HG02798 (cell line): ENCODE data around the gene KLHL29.
"Not testable (repeated sequence)": the region's sequence is repeated elsewhere in the genome, so short reads cannot be mapped to it uniquely, and the experiment has no call there.

Experiments used
- ATAC-seq: cut with Tn5 transposase; IDR thresholded peaks from one replicate; pipeline ENCODE4 v1.9.1; 2021; ENCODE audit warnings: mild to moderate bottlenecking; ENCODE audit not compliant: unreplicated experiment, poor library complexity

KLHL29 gene

GRCh38 chr2:23711979-23712755, 327.2 kb downstream of the KLHL29 start:
- ATAC-seq: no peak

GRCh38 chr2:23712756-23713151, 327.8 kb downstream of the KLHL29 start:
- no peak for ATAC-seq

GRCh38 chr2:23713351-23713750, 328.4 kb downstream of the KLHL29 start:
- no peak for ATAC-seq

- no peak for ATAC-seq
Observed at GRCh38 chr2:23718931-23719700, 334.1 kb downstream of the KLHL29 start.

DNA sequence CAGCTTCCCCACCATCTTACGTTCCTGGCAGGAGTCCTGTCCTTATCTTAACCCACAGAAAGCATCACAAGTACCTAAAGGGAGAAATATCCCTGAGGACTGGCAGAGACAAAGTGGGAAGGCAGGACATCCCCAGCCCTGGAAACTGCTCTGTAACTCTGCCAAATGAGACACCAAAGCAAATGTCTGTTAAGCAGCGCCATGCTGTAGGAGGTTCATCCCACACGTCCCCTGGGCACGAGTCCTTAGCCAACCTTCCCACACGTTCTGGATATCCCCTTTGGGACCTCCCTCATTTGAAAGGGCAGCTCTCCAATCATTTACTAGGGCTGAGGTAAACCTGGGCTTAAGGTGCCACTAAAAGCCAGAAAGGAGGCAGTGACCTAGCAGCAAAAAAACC, 334.7 kb downstream of the KLHL29 start:
- ATAC-seq: no peak

DNA sequence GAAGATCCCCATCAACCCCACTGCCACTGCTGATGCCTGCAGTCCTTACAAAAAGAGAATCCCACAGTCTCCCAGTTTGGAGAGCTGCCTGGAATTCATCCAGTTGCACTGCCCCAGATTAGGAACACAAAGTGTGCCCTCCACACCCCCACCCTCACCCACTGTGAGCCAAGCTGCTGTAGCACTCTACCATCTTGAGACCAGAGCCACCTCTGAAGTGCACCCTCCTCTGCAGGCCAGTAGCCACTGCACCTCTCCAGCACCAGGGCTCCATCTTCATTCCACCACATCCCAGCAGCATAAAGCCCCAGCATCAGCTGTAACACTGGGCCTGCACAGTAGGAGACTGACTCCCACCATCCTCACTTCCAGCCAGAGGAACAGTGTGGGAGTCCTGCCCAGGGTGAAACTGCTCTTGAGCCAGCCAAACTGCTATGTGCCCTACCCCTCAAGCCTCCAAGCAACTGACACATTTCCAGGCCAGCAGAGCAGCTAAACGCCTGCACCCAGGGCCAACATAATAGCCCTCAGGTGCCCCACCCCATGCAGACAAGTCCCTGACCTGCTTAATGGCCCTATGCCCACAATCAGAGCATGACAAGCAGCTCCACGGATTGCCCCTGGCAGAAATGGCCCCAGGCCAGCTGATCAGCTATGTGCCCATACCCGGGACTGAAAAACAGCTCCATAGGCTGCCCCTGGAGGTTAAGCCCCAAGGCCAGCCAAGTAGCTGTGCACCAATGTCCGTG, 335.9 kb downstream of the KLHL29 start:
- ATAC-seq: no peak

DNA sequence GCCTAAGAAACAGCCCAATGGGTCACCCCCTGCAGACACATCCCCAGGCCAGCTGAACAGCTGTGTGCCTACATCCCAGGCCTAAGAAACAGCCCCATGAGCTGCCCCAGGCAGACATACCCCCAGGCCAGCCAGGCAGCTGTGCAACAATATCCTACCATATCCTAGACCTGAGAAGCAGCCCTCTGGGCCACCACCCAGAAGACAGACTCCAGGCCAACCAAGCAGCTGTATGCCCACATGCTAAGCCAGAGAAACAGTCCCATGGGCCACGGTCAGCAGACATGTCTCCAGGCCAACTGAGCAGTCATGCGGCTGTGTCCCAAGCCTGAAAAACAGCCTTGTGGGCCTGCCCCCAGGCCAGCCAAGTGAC, 336.5 kb downstream of the KLHL29 start:
- no peak for ATAC-seq

DNA sequence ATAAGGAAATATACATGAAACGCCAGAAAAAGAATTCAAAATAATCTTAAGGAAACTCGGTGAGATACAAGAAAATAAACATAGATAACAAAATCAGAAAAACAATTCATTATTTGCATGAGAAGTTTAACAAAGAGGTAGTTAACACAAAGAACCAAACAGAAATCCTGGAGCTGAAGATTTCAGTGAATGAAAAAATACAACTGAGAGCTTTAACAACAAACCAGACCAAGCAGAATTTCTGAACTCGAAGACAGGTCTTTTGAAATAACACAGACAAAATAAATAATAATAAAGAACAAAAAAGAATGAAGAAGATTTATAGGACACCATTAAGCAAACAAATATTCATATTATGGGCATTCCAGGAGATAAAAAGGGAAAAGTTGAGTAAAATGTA, 337.3 kb downstream of the KLHL29 start:
- ATAC-seq: no peak

DNA sequence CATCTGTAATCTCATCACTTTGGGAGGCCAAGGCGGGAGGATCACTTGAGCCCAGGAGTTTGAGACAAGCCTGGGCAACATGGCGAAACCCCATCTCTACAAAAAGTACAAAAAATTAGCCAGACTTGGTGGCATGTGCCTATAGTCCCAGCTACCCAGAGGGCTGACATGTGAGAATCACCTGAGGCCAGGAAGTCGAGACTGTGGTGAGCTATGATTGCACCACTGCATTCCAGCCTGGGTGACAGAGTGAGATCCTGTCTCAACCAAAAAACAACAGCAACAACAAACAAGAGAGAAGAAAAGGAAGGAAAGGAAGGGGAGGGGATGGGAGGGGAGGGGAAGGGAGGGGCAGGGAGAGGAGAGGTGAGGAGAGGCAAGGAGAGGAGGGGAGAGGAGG, 338.1 kb downstream of the KLHL29 start:
- not testable (repeated sequence) for ATAC-seq

GRCh38 chr2:23734416-23734815, 349.4 kb downstream of the KLHL29 start:
- ATAC-seq: no peak

DNA sequence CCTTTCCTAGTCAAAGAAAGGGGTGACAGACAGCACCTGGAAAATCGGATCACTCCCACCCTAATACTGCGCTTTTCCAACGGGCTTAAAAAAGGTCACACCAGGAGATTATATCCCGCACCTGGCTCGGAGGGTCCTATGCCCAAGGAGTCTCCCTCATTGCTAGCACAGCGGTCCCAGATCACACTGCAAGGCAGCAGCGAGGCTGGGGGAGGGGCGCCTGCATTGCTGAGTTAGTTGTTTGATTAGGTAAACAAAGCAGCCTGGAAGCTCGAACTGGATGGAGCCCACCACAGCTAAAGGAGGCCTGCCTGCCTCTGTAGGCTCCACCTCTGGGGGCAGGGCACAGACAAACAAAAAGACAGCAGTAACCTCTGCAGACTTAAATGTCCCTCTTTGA, 351.8 kb downstream of the KLHL29 start:
- not testable (repeated sequence) for ATAC-seq

GRCh38 chr2:23745068-23745725, 360.2 kb downstream of the KLHL29 start:
- peak; percentile 28 for ATAC-seq

GRCh38 chr2:23745726-23746105, 360.7 kb downstream of the KLHL29 start:
- peak; percentile 73 for ATAC-seq

GRCh38 chr2:23746141-23746863, 361.3 kb downstream of the KLHL29 start:
- ATAC-seq: peak; percentile 13

GRCh38 chr2:23751747-23752265, 366.8 kb downstream of the KLHL29 start:
- no peak for ATAC-seq

DNA sequence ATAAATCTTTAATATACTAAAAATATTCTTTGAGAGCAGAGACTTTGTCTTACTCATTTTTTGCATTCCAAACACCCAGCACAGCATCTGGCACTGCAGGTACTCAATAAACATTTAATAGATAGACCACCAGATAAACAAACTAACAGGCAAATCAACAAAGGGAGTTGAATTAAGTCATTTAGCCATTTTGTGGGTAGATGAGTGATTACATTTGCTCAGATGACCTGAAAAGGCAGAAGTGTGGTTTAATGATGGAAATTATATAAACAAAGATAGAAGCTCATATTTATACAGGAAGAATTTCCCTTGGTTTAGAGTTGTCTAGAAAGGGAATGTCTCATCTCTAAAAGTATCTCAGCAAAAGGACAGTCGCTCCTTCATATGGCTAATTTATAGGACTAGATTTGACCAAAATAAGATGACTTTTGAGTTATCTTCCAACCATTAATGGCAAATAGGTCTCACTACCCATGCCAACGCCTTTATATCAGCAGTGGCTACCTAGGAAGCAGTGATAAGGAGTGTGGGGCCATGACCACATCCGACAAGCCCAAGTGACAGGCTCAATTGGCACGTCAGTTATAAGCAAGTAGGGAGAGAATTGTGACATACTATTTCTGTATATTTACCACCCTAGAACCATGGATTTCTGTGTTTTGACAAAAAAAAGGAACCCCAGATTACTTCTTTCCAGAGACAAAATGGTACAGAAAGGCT, 368.5 kb downstream of the KLHL29 start:
- no peak for ATAC-seq

DNA sequence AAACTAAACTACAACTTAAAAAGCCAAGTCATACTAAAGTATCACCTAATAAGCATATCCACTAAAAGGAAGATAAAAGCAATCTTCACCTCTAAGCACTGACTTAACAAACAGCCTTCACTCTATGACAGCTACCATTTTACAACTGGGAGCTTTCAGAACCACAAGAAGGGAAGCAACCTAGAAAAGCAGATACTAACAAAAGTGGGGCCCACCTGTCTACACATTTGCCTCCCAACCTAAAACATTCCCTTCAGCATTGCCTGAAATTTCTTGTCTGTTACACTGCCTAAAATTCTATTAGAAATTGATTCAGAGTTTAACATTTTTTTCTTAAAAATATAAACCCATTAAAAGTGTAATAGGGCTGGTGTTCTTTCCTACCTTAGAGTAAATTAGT, 370.0 kb downstream of the KLHL29 start:
- no peak for ATAC-seq

DNA sequence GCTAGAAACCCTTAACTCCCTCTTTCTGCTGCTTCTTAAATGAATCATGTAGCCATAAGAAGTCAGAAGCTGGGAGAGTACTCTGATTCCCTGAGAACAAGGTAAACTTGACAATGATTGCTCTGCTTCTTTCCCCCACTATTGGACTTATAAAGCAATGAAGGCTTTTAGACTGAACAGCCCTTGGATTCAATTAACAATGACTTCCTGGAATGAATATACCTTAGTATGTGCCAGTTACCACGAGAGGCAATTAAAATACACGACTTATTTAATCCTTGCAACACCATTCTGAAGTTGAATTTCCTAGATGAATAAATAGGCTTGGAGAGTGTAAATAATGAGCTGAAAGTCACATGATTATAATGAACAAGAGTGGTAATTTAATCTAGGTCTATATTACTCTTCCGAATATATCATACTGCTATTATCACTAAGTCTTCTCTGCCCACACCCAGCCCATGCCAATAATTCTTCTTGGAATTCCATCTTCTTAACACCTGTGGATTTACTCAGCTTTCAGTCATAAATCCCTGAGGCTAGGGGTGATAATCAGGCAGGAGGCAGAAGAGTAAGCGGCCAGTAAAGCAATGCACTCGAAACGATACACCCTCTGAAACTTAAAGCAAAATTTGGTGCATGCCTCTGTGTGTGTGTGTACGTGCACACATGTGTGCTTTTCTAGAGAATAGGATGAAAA, 371.8 kb downstream of the KLHL29 start:
- no peak for ATAC-seq
